ENCODE results near the gene NFIC. TPM values are rescaled to one million over a fixed set of nuclear protein-coding genes. Genes with fewer than 3 reads are reported as not detected.

The NFIC gene
- polyA plus RNA-seq, 1 experiment: 5.0 TPM

GRCh38 chr19:3500429-3501101 lies 134.2 kb downstream of the NFIC start, which contains the start of gene DOHH:
DOHH (minus strand) TSS chr19:3500674; CDS start chr19:3496814, 3,860 bp downstream.
- ChIA-PET CTCF (interaction anchor here (1.8 to 2.1 kb wide), 3 partner anchors 13 to 28 kb away, joined by 5 to 10 read pairs (median 8); no protein-coding TSS in a partner anchor), POLR2A (interaction anchor here (0.5 kb wide), 1 partner anchor 167 kb away, joined by 19 read pairs; no protein-coding TSS in a partner anchor)
- H3K27me3 ChIP-seq (ENCODE audit: control insufficient read depth, insufficient read depth, low read length): no peaks in the 10 kb centered on the region
- H3K4me3 ChIP-seq (ENCODE audit: low read depth, low read length): peak within 1 kb of the TSS; percentile 80
- DNase-seq (ENCODE audit: low read depth): peak; percentile 77
- H3K36me3 ChIP-seq (ENCODE audit: control insufficient read depth, insufficient read depth, low read length): peaks cover 5% of the 10 kb centered on the region
- no peak for TF ChIP-seq CTCF (IDR thresholded peaks at IDR 0.05; ENCODE audit: insufficient read depth, low read depth, low read length)

GRCh38 chr19:3501780-3502179 lies 135.4 kb downstream of the NFIC start:
- ChIA-PET CTCF (interaction anchor here (0.6 to 2.1 kb wide), 5 partner anchors 14 to 582 kb away, joined by 3 to 10 read pairs (median 5); partner anchors contain the start of gene TEKTIP1), POLR2A (no interaction called here)
- Histone ChIP-seq H3K36me3 (ENCODE audit: control insufficient read depth, insufficient read depth, low read length) (no peaks in the 10 kb centered on the region), H3K27me3 (ENCODE audit: control insufficient read depth, insufficient read depth, low read length) (no peaks in the 10 kb centered on the region), H3K4me3 (ENCODE audit: low read depth, low read length) (no peak overlapping the region)
- DNase-seq (ENCODE audit: low read depth): no peak
- TF ChIP-seq CTCF (IDR thresholded peaks at IDR 0.05; ENCODE audit: insufficient read depth, low read depth, low read length): no peak

GRCh38 chr19:3503036-3503572 lies 136.7 kb downstream of the NFIC start:
- TF ChIP-seq CTCF (IDR thresholded peaks at IDR 0.05; ENCODE audit: insufficient read depth, low read depth, low read length): no peak
- DNase-seq (ENCODE audit: low read depth): no peak
- Histone ChIP-seq H3K27me3 (ENCODE audit: control insufficient read depth, insufficient read depth, low read length) (no peaks in the 10 kb centered on the region), H3K4me3 (ENCODE audit: low read depth, low read length) (no peak overlapping the region), H3K36me3 (ENCODE audit: control insufficient read depth, insufficient read depth, low read length) (no peaks in the 10 kb centered on the region)
- ChIA-PET CTCF (interaction anchor here (0.5 to 1.2 kb wide), 5 partner anchors 20 to 537 kb away, joined by 3 to 4 read pairs (median 3); partner anchors contain the start of genes SMIM44 and TEKTIP1), POLR2A (no interaction called here)

GRCh38 chr19:3504735-3505134 lies 138.4 kb downstream of the NFIC start:
- CTCF ChIA-PET: no interaction called here
- POLR2A ChIA-PET: no interaction called here
- no peak for TF ChIP-seq CTCF (IDR thresholded peaks at IDR 0.05; ENCODE audit: insufficient read depth, low read depth, low read length)
- Histone ChIP-seq H3K4me3 (ENCODE audit: low read depth, low read length) (no peak overlapping the region), H3K27me3 (ENCODE audit: control insufficient read depth, insufficient read depth, low read length) (no peaks in the 10 kb centered on the region), H3K36me3 (ENCODE audit: control insufficient read depth, insufficient read depth, low read length) (peaks cover 8% of the 10 kb centered on the region)
- no peak for DNase-seq (ENCODE audit: low read depth)

GRCh38 chr19:3505598-3506383 lies 139.4 kb downstream of the NFIC start, which contains the start of gene FZR1:
FZR1 (plus strand) TSS chr19:3506311; CDS start chr19:3522990, 16,679 bp downstream.
- Histone ChIP-seq H3K36me3 (ENCODE audit: control insufficient read depth, insufficient read depth, low read length) (peaks cover 8% of the 10 kb centered on the region), H3K27me3 (ENCODE audit: control insufficient read depth, insufficient read depth, low read length) (no peaks in the 10 kb centered on the region), H3K4me3 (ENCODE audit: low read depth, low read length) (peak within 1 kb of the TSS; percentile 97)
- peak; percentile 22; the same call in 1 of the 2 replicates for TF ChIP-seq CTCF (IDR thresholded peaks at IDR 0.05; ENCODE audit: insufficient read depth, low read depth, low read length)
- ChIA-PET POLR2A (no interaction called here), CTCF (interaction anchor here (0.8 kb wide), 1 partner anchor 212 kb away, joined by 3 read pairs; no protein-coding TSS in a partner anchor)
- peak; percentile 87 for DNase-seq (ENCODE audit: low read depth)
